NCI-H1436 treated with DMSO at 0.1 percent for 48 hours (cell line): ENCODE measurements around the gene CPXCR1.
"Not testable (repeated sequence)": the region's sequence is repeated elsewhere in the genome, so short reads cannot be mapped to it uniquely, and the experiment has no call there.

Source experiments
- DNase-seq: peaks from one replicate; lab custom pipeline; 2025; lab: John Stamatoyannopoulos, UW

The CPXCR1 gene

DNA sequence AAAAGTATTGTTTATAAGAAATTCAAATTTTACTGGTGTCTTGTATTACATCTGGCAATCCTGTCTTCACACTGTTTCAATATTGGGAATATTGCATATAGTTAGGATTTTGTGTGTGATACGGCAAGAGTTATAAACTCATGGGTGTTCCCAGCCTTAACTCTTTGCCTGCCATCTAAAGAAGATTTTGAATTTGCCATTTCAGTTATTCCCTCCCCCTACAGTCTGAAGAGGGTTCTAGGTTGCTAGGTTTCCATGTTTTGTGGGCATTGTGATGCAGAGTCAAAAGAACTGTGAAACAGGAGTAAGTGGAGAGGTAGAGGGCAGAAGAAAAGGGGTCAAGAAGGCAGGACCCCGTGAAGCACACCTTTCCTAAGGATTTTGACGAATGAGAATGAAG, at the start of gene CPXCR1:
Gene CPXCR1, plus strand, starts transcription at position 301 of the 400 bp plus-strand sequence. CDS start 6,190 bp downstream, outside the sequence.
- DNase-seq, result no peak

DNA sequence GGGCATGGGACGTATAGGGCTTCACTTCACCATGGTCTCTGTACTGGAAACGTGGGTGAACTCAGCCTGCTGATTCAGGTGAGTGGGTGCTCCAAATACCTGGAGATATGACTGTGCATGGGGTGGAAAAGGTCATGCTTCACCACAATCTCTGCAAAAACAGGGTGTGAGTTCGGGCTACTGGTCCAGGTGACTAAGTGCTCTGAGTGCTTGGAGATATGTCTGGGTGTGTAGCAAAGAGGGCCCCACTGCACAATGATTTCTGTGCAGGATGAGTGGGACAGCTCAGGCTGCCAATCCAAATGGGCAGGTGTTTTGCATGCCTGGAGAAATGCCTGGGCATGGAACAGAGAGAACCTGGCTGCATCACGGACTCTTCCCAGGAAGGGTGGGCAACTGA, 11.2 kb upstream of the CPXCR1 start:
- DNase-seq, result no peak

DNA sequence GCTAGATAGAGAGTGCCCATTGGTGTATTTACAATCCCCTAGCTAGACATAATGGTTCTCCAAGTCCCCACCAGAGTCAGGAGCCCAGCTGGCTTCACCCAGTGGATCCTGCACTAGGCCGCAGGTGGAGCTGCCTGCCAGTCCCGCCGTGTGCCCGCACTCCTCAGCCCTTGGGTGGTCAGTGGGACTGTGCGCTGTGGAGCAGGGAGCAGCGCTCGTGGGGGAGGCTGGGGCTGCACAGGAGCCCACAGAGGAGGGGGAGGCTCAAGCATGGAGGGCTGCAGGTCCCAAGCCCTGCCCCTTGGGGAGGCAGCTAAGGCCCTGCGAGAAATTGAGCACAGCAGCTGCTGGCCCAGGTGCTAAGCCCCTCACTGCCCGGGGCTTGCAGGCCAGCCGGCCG, 810 bp upstream of the CPXCR1 start:
- DNase-seq, result not testable (repeated sequence)

DNA sequence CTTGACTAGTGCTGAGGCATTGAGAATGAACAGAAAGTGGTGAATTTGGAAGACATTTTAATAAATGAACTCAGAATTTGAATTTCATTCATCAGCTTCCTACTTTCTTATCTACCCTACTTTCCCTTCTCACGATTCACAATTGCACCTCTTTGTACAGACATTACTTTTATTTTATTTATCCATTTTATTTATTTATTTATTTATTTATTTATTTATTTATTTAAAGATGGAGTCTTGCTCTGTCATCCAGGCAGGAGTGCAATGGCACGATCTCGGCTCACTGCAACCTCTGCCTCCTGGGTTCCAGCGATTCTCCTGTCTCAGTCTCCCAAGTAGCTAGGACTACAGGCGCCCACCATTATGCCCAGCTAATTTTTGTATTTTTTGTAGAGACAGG, 5.3 kb downstream of the CPXCR1 start:
- DNase-seq, result not testable (repeated sequence)

DNA sequence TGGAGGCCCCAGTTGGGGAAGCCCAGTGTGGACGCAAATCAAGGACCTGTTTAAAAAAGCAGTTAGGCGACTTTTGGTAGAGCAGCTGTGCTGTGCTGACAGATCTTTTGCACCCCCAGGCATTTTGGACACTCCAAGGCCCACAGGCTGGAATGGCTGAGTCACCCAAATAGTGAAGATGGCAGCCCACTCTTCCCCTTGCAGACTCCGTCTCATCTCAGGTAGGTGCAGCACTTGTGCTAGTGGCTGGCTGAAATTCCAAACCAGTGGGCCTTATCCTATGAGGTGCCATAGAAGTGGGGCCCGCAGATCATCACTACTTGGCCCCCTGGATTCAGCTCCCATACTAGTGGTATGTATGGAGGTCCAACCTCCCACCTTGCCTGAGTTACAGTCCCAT, 42.8 kb downstream of the CPXCR1 start:
- DNase-seq, result no peak
